ENCODE results near the gene ENPP1. TPM values are rescaled to one million over a fixed set of nuclear protein-coding genes. Genes with fewer than 3 reads are reported as not detected.

Gene ENPP1
- polyA plus RNA-seq, 3 donors, result not detected

DNA sequence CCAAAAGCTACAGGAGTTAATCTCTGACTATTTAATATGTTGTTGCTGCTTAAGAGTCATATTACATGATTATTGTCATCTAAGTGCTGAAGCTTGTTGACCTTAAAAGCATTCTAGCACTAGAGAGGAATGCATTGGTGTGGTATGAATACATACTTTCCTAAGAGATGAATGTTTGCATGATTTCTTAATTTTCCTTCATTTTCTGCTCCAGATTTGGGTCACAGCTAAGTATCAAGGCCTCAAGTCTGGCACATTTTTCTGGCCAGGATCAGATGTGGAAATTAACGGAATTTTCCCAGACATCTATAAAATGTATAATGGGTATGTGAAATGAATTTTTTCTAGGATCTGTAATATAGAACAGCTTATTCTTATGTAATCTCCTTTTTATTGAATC lies 53.6 kb downstream of the ENPP1 start:
- peaks cover 0 to 4% (median 0%) of the 10 kb centered on the region in 3 donors for H3K27me3 Mint-ChIP-seq (ENCODE audit: low read depth in 3 of 3)
- H3K36me3 ChIP-seq (replicated peaks in 1 of 2; ENCODE audit: control insufficient read depth in 1 of 2, insufficient read depth in 2 of 2, low read length in 2 of 2), result no peaks in the 10 kb centered on the region
- no peaks in the 10 kb centered on the region for H4K20me1 ChIP-seq (ENCODE audit: insufficient read depth, low read length)
- no peak overlapping the region for H3K4me2 ChIP-seq (replicated peaks; ENCODE audit: extremely low read depth, low read length, poor library complexity, severe bottlenecking)
- H3K4me3 Mint-ChIP-seq, result no peak overlapping the region
- DNase-seq, result no peak
- H3K4me1 ChIP-seq (ENCODE audit: control insufficient read depth in 1 of 2, insufficient read depth in 2 of 2, low read length in 2 of 2), result no peaks in the 10 kb centered on the region
- H3K27ac Mint-ChIP-seq, result no peak overlapping the region
- H3K4me1 Mint-ChIP-seq, result no peaks in the 10 kb centered on the region
- H3K9me3 ChIP-seq (replicated peaks in 1 of 2; ENCODE audit: control insufficient read depth in 1 of 2, insufficient read depth in 1 of 2, low read length in 2 of 2), result no peaks in the 10 kb centered on the region
- H2AFZ ChIP-seq (ENCODE audit: insufficient read depth, low read depth, low read length, poor library complexity, severe bottlenecking), result no peak overlapping the region
- H3K9me3 Mint-ChIP-seq, result peaks cover 0 to 2% (median 1%) of the 10 kb centered on the region in 7 donors
- intact Hi-C loops (cut with micrococcal nuclease), result no loop called here
- no peak overlapping the region for H3K4me3 ChIP-seq (replicated peaks in 1 of 3; ENCODE audit: low read depth in 2 of 3, low read length in 3 of 3)
- no peak overlapping the region for H3K27ac ChIP-seq (ENCODE audit: low read depth in 1 of 2, low read length in 2 of 2)
- H3K9ac ChIP-seq (ENCODE audit: insufficient read depth, low read length, poor library complexity, severe bottlenecking), result no peak overlapping the region
- no CpG with 5 or more reads among the region's 1 CpG for WGBS (ENCODE audit: insufficient coverage)
- TF ChIP-seq, protein P1, sequence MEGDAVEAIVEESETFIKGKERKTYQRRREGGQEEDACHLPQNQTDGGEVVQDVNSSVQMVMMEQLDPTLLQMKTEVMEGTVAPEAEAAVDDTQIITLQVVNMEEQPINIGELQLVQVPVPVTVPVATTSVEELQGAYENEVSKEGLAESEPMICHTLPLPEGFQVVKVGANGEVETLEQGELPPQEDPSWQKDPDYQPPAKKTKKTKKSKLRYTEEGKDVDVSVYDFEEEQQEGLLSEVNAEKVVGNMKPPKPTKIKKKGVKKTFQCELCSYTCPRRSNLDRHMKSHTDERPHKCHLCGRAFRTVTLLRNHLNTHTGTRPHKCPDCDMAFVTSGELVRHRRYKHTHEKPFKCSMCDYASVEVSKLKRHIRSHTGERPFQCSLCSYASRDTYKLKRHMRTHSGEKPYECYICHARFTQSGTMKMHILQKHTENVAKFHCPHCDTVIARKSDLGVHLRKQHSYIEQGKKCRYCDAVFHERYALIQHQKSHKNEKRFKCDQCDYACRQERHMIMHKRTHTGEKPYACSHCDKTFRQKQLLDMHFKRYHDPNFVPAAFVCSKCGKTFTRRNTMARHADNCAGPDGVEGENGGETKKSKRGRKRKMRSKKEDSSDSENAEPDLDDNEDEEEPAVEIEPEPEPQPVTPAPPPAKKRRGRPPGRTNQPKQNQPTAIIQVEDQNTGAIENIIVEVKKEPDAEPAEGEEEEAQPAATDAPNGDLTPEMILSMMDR (IDR thresholded peaks at IDR 0.05), result no peak
- no peaks in the 10 kb centered on the region for H3K79me2 ChIP-seq (ENCODE audit: insufficient read depth, low read length)
- no peaks in the 10 kb centered on the region for H3K27me3 ChIP-seq (ENCODE audit: control insufficient read depth in 2 of 2, insufficient read depth in 2 of 2, low read length in 2 of 2)
- H3K36me3 Mint-ChIP-seq, result no peaks in the 10 kb centered on the region

DNA sequence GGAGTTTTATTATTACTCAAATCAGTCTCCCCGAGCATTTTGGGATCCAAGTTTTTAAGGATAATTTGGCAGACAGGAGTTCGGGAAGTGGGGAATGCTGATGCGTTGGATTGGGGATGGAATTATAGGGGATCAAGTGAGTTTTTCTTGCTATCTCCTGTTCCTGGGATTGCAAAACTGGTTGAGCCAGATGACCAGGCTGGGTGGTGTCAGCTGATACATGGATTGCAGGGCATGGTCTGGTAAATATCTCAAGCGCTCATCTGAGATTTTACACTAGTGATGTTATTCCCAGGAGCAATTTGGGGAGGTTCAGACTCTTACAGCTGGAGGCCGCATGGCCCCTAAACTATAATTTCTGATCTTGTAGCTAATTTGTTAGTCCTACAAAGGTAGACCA lies 54.7 kb downstream of the ENPP1 start:
- Histone ChIP-seq H3K4me3 (replicated peaks in 1 of 3; ENCODE audit: low read depth in 2 of 3, low read length in 3 of 3) (no peak overlapping the region), H3K4me2 (replicated peaks; ENCODE audit: extremely low read depth, low read length, poor library complexity, severe bottlenecking) (no peak overlapping the region), H3K9me3 (replicated peaks in 1 of 2; ENCODE audit: control insufficient read depth in 1 of 2, insufficient read depth in 1 of 2, low read length in 2 of 2) (no peaks in the 10 kb centered on the region), H3K27me3 (ENCODE audit: control insufficient read depth in 2 of 2, insufficient read depth in 2 of 2, low read length in 2 of 2) (no peaks in the 10 kb centered on the region), H2AFZ (ENCODE audit: insufficient read depth, low read depth, low read length, poor library complexity, severe bottlenecking) (no peak overlapping the region), H3K4me1 (ENCODE audit: control insufficient read depth in 1 of 2, insufficient read depth in 2 of 2, low read length in 2 of 2) (no peaks in the 10 kb centered on the region), H3K27ac (ENCODE audit: low read depth in 1 of 2, low read length in 2 of 2) (no peak overlapping the region), H3K9ac (ENCODE audit: insufficient read depth, low read length, poor library complexity, severe bottlenecking) (no peak overlapping the region), H4K20me1 (ENCODE audit: insufficient read depth, low read length) (no peaks in the 10 kb centered on the region), H3K79me2 (ENCODE audit: insufficient read depth, low read length) (no peaks in the 10 kb centered on the region), H3K36me3 (replicated peaks in 1 of 2; ENCODE audit: control insufficient read depth in 1 of 2, insufficient read depth in 2 of 2, low read length in 2 of 2) (no peaks in the 10 kb centered on the region)
- Mint-ChIP-seq H3K9me3 (peaks cover 0 to 2% (median 1%) of the 10 kb centered on the region in 7 donors), H3K27me3 (ENCODE audit: low read depth in 3 of 3) (peaks cover 0 to 4% (median 0%) of the 10 kb centered on the region in 3 donors), H3K36me3 (no peaks in the 10 kb centered on the region), H3K4me1 (no peaks in the 10 kb centered on the region), H3K4me3 (no peak overlapping the region), H3K27ac (no peak overlapping the region)
- WGBS (ENCODE audit: insufficient coverage), result 89% methylated on average over 5 of the region's 5 CpGs
- TF ChIP-seq, protein P1 (IDR thresholded peaks at IDR 0.05), result no peak
- intact Hi-C loops (cut with micrococcal nuclease), result no loop called here
- DNase-seq, result no peak
